HEK293 (cell line): ENCODE results near the gene SLC6A9.
A peak's percentile ranks its signal among the peaks of the same experiment; 100 is the strongest.

Source experiments
- EGR2 ChIP-seq: fragments of 450-650 bp; formaldehyde crosslinking; IDR thresholded peaks from 2 replicates; pipeline ENCODE4 v1.5.1; 2016; ENCODE audit warnings: low read depth, missing biosample characterization, missing genetic modification characterization
- KLF7 ChIP-seq: fragments of 450-650 bp; formaldehyde crosslinking; IDR thresholded peaks from 2 replicates; pipeline ENCODE4 v1.5.1; 2016; ENCODE audit warnings: missing biosample characterization, missing genetic modification characterization, borderline replicate concordance
- KLF8 ChIP-seq: fragments of 450-650 bp; formaldehyde crosslinking; IDR thresholded peaks from 2 replicates; pipeline ENCODE4 v1.5.1; 2016; ENCODE audit warnings: missing biosample characterization, missing genetic modification characterization
- MEIS1 ChIP-seq: sonication (generic); formaldehyde crosslinking; IDR thresholded peaks from 2 replicates; pipeline ENCODE4 v1.8.1; 2022; ENCODE audit warnings: missing genetic modification reagents, mild to moderate bottlenecking, borderline replicate concordance
- SP7 ChIP-seq: fragments of 450-650 bp; formaldehyde crosslinking; IDR thresholded peaks from 2 replicates; pipeline ENCODE4 v1.5.1; 2016; ENCODE audit warnings: missing biosample characterization, missing genetic modification characterization
- YY1 ChIP-seq: fragments of 450-650 bp; formaldehyde crosslinking; IDR thresholded peaks from 2 replicates; pipeline ENCODE4 v1.5.1; 2018; ENCODE audit warnings: missing biosample characterization, missing genetic modification characterization
- ZBTB11 ChIP-seq: fragments of 450-650 bp; formaldehyde crosslinking; conservative IDR thresholded peaks from 2 replicates; pipeline ENCODE4 v1.5.1; 2016; ENCODE audit warnings: low read depth, missing biosample characterization, missing genetic modification characterization
- ZBTB21 ChIP-seq: fragments of 450-650 bp; formaldehyde crosslinking; IDR thresholded peaks from 2 replicates; pipeline ENCODE4 v1.5.1; 2017; ENCODE audit warnings: missing biosample characterization, missing genetic modification characterization
- ZBTB7A ChIP-seq: fragments of 450-650 bp; formaldehyde crosslinking; IDR thresholded peaks from 2 replicates; pipeline ENCODE4 v1.5.1; 2016; ENCODE audit warnings: low read depth, missing biosample characterization, missing genetic modification characterization
- ZNF133 ChIP-seq: fragments of 450-650 bp; formaldehyde crosslinking; IDR thresholded peaks from 2 replicates; pipeline ENCODE4 v1.5.1; 2016; ENCODE audit warnings: missing biosample characterization, missing genetic modification characterization
- ZNF146 ChIP-seq: fragments of 450-650 bp; formaldehyde crosslinking; IDR thresholded peaks from 2 replicates; pipeline ENCODE4 v1.5.1; 2016; ENCODE audit warnings: missing biosample characterization, missing genetic modification characterization
- ZNF184 ChIP-seq: fragments of 450-650 bp; IDR thresholded peaks from 2 replicates; pipeline ENCODE4 v1.5.1; 2018; ENCODE audit warnings: missing biosample characterization, mild to moderate bottlenecking, missing genetic modification characterization
- ZNF239 ChIP-seq: fragments of 450-650 bp; formaldehyde crosslinking; IDR thresholded peaks from 2 replicates; pipeline ENCODE4 v1.5.1; 2016; ENCODE audit warnings: missing biosample characterization, missing genetic modification characterization
- ZNF341 ChIP-seq: fragments of 450-650 bp; formaldehyde crosslinking; IDR thresholded peaks from 2 replicates; pipeline ENCODE4; 2016; ENCODE audit warnings: low read depth, missing biosample characterization, missing genetic modification characterization
- ZNF391 ChIP-seq: fragments of 450-650 bp; formaldehyde crosslinking; IDR thresholded peaks from 2 replicates; pipeline ENCODE4 v1.5.1; 2016; ENCODE audit warnings: low read depth, missing biosample characterization, missing genetic modification characterization, borderline replicate concordance
- ZNF488 ChIP-seq: fragments of 450-650 bp; formaldehyde crosslinking; IDR thresholded peaks from 2 replicates; pipeline ENCODE4 v1.5.1; 2016; ENCODE audit warnings: missing biosample characterization, missing genetic modification characterization
- ZNF514 ChIP-seq: fragments of 450-650 bp; formaldehyde crosslinking; IDR thresholded peaks from 2 replicates; pipeline ENCODE4 v1.5.1; 2016; ENCODE audit warnings: missing biosample characterization, missing genetic modification characterization
- ZNF544 ChIP-seq: fragments of 450-650 bp; formaldehyde crosslinking; IDR thresholded peaks from 2 replicates; pipeline ENCODE4 v1.5.0; 2017; ENCODE audit warnings: missing biosample characterization, missing genetic modification characterization
- ZNF558 ChIP-seq: fragments of 450-650 bp; formaldehyde crosslinking; IDR thresholded peaks from 2 replicates; pipeline ENCODE4 v1.5.1; 2016; ENCODE audit warnings: missing biosample characterization, missing genetic modification characterization
- ZNF830 ChIP-seq: fragments of 450-650 bp; IDR thresholded peaks from 2 replicates; pipeline ENCODE4 v1.5.0; 2018; ENCODE audit warnings: missing biosample characterization, missing genetic modification characterization, low read depth, mild to moderate bottlenecking, moderate library complexity
- ZSCAN16 ChIP-seq: fragments of 450-650 bp; formaldehyde crosslinking; IDR thresholded peaks from 2 replicates; pipeline ENCODE4 v1.5.1; 2016; ENCODE audit warnings: missing biosample characterization, missing genetic modification characterization
- TF ChIP-seq, protein P1 (sequence below): fragments of 450-650 bp; formaldehyde crosslinking; IDR thresholded peaks from 2 replicates; pipeline ENCODE4 v1.5.0; 2017; ENCODE audit warnings: missing biosample characterization, missing genetic modification characterization, borderline replicate concordance
- TF ChIP-seq, protein P2 (sequence below): fragments of 450-650 bp; formaldehyde crosslinking; IDR thresholded peaks from 2 replicates; pipeline ENCODE4 v1.5.1; 2016; ENCODE audit warnings: missing biosample characterization, missing genetic modification characterization

Gene SLC6A9

GRCh38 chr1:43947061-43947873, 84.0 kb downstream of the SLC6A9 start (continued):
- no peak for TF ChIP-seq ZBTB11 (tag by site-specific recombination)
- TF ChIP-seq ZNF514 (tag by site-specific recombination), result no peak
- TF ChIP-seq ZNF488 (tag by site-specific recombination), result no peak
- no peak; the same call in 1 of the 2 replicates for TF ChIP-seq ZNF391 (tag by site-specific recombination)
- no peak for TF ChIP-seq EGR2 (tag by site-specific recombination)
- no peak for TF ChIP-seq ZSCAN16 (tag by site-specific recombination)
- no peak for TF ChIP-seq ZBTB21 (tag by site-specific recombination)
- 0 out of 2 replicates have a peak, but pooled peaks have one; percentile 1 for TF ChIP-seq KLF7 (tag by site-specific recombination)
- no peak for TF ChIP-seq MEIS1 (CRISPR knock-in tag)
- no peak for TF ChIP-seq ZNF830 (tag by site-specific recombination)
- no peak for TF ChIP-seq ZBTB7A (tag by site-specific recombination)
- peak; percentile 49 for TF ChIP-seq ZNF341 (tag by site-specific recombination)
- no peak for TF ChIP-seq ZNF133 (tag by site-specific recombination)
- no peak for TF ChIP-seq ZNF558
- TF ChIP-seq ZNF239 (tag by site-specific recombination), result no peak; the same call in 1 of the 2 replicates
- no peak for TF ChIP-seq KLF8 (tag by site-specific recombination)
- TF ChIP-seq ZNF544 (tag by site-specific recombination), result no peak
- TF ChIP-seq SP7 (tag by site-specific recombination), result no peak
- no peak for TF ChIP-seq ZNF146 (tag by site-specific recombination)
- TF ChIP-seq YY1 (tag by site-specific recombination), result no peak
- no peak for TF ChIP-seq ZNF184
- TF ChIP-seq, protein P1, sequence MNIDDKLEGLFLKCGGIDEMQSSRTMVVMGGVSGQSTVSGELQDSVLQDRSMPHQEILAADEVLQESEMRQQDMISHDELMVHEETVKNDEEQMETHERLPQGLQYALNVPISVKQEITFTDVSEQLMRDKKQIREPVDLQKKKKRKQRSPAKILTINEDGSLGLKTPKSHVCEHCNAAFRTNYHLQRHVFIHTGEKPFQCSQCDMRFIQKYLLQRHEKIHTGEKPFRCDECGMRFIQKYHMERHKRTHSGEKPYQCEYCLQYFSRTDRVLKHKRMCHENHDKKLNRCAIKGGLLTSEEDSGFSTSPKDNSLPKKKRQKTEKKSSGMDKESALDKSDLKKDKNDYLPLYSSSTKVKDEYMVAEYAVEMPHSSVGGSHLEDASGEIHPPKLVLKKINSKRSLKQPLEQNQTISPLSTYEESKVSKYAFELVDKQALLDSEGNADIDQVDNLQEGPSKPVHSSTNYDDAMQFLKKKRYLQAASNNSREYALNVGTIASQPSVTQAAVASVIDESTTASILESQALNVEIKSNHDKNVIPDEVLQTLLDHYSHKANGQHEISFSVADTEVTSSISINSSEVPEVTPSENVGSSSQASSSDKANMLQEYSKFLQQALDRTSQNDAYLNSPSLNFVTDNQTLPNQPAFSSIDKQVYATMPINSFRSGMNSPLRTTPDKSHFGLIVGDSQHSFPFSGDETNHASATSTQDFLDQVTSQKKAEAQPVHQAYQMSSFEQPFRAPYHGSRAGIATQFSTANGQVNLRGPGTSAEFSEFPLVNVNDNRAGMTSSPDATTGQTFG (tag by site-specific recombination), result no peak
- TF ChIP-seq, protein P2, sequence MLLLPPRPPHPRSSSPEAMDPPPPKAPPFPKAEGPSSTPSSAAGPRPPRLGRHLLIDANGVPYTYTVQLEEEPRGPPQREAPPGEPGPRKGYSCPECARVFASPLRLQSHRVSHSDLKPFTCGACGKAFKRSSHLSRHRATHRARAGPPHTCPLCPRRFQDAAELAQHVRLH, result no peak
- TF ChIP-seq, all 188 proteins: peak for 6
